HTERT RPE-1 (cell line): ENCODE results near the gene ARHGEF4.

ENCODE experiments used
- in situ Hi-C: fragments of 300-500 bp; cut with MboI; formaldehyde crosslinking; loops from 4 replicates; pipeline ENCODE4 v1.14.3; 2020; ENCODE audit warnings: low sequenced_read_pairs

The ARHGEF4 gene, protein sequence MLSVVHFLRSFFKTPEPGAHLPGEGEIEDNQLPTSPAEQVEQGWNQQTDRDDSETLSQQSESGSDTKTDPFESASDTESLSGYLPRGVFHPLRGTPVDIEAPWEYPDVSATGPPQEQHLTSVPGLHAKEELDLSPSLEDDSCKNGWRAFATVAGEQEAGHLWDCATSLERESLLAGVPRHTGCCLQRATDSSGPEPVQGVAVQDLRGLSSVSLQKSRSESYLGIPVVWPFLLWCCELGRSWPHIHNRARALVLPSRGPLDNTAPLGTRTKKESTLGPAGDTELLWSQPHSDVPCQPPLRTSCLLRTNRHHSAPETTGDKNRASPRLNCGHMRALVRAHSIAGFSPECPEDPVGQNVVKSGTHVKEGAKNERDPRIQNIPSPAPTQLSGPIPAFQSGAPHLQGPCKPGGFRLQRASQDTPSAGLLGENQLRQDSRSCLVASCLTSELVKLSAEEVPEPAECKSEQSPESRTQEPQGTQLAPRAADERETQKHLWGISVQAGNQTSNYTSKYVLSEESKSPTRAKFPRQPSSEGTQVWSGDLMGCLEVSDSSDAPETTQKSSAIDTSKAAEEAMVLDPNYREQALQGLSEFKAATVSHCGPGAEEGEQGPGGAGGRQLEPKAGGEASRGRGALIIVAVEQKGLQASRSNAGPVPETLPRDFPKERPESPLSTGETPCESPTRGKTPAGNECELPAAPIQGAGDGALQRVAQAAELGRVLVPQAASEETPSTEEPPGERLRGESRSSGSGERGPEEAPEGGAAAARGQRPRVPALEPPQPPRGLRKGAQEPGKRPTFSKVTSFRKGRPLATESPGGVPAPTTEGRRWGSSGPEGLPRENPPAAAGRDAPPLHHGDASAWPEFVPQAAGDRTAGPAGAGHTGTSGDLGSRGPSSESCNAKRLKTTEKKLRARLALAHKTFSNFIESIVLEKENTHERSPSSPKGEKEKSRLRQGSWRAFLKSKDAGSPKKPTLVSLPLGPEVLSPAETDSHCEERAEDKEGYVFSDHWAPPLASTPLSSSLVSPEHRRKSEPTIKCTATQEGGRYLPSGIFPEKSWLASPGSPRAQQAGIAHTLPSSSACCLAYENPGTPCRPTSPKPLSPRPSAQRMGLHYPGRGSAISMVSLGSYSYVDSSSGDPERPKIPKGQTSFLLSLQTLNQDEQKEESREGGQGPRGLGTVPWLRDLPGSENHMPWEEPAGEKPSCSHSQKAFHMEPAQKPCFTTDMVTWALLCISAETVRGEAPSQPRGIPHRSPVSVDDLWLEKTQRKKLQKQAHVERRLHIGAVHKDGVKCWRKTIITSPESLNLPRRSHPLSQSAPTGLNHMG (N-terminal part only)

DNA sequence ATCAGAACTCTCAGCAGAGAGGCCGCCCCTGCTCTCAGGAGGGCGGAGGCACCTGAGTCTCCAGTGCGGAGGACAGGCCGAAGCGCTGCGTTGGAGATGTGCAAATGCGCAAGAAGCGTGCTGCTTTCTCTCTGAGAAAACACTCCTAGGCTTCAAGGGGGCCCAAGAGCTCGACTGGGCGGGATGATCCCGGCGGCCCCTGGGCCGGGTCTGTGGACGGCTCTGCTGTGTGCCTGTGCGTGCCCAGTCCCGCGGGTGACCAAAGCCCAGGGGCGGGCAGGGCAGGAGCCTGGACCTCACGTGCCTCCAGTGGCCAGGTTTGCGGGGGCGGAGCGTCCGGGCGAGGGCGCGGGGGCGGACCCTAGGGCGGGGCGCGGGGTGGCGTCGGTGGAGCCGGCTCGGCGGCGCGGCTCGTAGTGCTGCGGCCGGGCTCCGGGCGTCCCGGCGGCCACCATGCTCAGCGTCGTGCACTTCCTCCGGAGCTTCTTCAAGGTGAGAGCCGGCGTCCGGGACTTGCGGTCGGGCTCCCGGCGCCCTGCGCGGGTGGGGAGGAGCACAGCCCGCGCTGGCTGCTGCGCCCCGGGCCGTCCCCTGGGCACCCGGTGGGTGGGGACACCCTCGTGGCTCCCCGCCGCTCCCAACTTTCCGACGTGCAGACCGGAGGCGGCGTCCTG is at the start of gene ARHGEF4:
Gene ARHGEF4 (plus strand): TSS at position 414 of the 674 bp plus-strand sequence. CDS start 40 bp downstream, at position 454.
- in situ Hi-C loops: no loop called here

DNA sequence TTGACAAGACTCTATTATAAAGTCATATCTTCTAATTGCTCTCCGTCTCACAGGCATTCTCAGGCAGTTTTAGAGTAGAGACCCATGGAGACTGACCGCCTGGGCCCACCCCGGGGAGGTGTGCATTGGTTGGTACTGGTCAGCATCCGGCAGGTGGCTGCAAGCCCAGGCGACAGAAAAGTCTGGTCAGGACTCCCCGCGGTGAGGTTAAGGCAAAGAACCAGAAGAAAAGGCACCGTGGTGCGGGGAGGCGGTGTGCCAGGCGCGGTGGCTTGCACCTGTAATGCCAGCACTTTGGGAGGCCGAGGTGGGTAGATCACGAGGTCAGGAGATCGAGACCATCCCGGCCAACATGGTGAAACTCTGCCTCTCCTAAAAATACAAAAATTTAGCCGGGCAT is 48.9 kb upstream of the ARHGEF4 start:
- in situ Hi-C loops: no loop called here

DNA sequence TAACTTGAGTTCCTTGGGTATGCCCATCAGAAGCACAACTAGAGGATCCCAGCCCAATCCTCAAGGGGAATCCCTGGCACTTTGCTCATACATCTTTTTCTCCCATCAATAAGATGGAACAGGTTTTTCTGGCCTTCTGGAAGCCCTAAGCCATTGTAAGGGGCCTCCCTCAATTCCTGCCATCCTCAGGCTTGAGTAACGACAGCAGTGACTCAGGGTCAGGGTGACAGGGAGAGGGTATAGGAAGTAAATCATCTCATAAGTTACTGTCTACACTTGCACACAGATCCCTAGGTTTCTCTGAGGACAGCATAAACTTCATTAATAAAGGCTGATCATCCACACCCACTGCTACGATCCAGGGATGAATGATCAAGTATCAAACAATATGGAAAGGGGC is 46.4 kb upstream of the ARHGEF4 start:
- in situ Hi-C loops: no loop called here

DNA sequence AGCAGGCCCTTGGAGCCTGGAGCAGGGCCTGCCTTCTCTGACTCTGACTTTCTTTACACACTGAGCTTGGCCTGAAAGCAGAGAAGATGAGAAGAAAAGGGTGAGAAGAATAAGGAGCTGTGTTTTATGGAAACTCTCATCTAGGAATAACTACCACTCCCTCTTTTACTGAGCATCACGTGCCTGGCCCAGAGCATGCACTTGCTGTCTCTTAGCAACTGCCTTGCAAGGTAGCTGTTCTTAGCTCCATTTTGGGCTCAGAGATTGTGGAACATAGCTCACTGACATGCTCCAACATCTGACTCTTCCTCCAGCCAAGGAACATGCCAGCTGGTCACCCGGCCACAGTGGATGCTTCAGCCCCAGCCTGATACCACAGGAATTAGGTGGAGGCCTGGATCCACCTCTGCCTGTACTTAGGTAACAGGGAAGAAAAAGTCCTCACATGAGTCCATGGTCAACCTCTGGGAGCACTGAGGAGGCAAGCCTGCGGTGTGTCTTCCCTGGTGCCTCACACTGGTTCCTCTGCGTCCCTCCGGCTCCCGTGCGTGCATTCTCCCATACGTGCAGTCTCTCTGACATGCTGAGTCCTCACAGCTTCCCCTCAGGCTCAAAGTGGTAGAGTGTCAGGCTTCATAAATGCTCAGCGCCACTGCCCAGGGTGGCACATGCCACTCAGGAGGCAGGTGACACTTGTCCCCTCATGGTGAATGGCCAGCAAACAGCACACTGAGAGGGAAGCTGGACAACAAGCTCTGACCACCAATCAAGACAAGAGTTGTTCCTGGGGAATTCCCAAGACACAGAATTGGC is 45.7 kb upstream of the ARHGEF4 start:
- in situ Hi-C loops: no loop called here

DNA sequence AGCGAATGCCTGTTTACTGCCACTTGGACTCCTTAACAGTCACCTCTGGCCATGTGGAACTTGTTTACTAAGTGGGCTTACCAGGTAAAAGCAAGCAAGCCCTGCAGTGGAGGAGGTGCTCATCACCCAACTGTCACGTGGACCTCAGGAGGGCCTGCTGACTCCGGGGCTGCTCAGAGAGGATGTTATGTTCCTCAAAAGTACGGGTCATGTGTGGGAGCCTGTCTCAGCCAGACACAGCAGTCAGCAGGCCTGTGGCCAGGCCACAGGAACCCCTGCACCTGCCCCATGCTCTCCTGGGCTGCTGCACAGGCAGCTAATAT is 45.1 kb upstream of the ARHGEF4 start:
- in situ Hi-C loops: no loop called here

DNA sequence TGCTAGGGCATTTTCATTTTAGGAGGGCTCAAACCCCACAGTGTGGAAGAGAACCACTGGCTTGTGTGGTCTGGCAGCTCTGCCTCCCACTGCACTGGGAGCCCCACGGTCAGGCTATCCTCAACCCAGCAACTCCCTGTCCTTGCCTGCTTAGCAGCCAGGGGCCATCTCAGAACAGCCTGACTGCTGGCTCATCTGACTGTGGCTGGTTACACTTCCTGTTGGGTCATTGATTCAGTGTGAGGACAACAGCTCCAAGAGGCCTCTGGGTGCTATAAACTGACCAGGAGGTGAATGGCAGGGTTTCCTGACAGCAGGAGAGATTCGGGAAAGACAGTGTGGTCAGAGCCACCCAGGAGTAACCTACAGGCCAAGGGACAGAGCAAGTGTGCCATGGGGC is 41.3 kb upstream of the ARHGEF4 start:
- in situ Hi-C loops: no loop called here

DNA sequence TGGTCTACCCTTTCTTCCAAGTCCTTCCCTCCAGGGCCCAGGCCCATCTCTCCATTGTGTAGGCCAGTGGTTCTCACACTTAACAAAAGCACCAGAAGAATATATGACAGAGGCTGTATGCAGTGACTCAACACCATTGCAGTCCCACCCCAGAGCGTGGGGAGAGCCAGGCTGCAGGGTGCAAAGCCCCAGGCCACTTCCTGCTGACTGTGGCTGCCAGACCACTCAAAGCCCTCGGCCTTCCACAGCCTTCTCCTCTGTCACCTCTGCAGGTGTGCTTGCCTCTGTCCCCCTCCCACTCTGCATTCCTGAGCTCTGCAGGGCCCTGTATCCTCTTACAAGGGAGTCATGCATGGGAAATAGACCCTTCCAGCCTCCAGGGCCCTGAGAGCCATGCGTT is 40.4 kb upstream of the ARHGEF4 start:
- in situ Hi-C loops: no loop called here

DNA sequence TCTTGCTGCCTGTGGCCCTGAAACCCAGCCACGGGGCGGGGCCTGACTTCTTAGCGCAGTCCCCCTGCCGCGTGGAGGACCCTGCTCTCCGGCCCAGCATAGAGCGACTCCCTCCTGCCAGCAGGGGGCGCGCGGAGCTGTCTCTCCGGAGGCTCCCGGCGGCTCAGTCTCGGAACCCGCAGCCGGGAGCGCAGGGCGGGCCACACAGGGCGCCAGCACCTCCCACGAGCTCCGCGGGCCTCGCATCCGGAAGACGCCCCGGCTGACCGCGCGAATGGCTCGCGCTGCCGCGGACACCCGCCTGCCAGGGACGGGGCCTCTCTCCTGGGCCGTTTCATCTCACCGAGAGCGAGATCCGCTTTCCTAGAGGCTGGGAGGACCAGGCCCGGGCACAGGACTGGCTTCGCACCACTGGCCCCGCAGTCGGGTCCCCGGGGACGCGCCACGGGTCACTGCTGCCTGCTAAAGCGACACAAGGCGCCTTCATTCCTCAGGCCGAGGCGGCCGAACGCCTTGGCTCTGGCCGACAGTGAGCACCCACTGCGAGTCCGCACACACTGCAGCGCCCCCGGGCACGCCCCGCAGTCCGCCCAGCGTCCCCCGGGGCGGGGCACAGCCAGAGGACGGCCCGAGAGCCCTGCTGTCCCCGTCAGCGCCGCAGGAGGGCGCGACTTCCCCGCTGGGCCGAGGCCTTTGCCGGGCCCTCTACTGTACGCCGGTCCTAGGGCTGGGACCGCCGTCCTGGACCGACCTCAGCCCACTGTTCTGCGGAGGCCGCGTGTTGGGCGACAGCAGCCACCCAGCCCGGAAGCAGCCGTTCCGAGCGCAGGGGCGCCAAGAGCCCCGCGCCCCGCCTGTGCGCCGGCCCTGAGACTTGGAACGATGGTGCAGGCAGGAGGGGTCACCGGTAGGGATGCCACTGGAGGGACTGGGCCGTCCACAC is 39.0 kb upstream of the ARHGEF4 start:
- in situ Hi-C loops: no loop called here

DNA sequence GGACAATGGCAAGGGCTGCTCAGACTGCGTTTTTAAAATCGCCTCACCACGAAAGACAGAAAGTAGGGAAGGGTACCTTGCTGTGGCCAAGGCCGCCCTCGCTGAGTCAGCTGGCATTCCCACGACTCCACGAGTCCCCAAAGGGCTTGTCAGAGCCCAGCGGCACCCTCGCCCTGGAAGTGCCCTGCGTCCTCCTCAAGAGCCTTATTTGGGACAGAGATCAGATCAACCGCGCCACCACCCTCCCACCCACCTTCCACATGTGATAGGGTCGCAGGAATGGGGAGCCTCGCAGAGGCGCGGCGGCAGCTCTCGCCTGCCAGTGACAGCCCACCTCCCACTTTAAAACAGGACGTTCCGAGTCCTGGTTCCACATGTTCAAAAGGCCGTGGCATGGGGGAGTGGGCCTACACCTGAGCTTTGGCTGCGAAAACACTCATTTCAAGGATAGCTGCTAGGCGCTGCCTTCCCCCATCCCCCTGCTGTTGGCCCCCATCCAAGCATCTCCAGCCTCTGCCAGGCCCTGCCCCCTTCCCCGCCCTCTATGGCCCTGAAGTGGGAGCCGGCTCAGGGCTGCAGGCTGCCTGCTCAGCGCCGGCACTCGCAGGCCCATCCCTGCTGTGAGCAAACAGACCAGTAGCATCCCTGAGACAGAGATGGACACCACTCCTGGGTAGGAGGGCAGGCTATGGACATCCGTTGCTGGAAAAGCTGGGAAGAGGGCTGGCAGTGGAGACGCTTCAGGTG is 38.1 kb upstream of the ARHGEF4 start:
- in situ Hi-C loops: no loop called here

DNA sequence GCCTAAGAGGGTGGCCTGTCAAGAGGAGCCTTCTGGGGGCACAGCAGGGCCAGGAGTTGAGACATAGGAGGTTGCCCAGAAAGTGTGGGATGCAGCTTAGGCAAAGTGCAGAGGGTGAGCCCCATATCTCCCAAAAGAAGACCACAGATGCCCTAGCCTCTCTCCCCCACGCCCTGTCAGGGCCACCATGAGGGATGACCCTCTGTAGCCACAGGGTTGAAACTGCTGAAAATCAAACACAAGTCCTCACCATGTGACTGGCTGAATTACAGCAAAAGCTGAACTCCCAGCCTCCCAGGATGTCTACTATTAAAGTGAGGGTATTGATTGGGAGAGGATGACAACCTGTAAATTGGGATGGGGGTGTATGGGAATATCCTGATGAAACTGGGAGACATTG is 37.4 kb upstream of the ARHGEF4 start:
- in situ Hi-C loops: no loop called here

DNA sequence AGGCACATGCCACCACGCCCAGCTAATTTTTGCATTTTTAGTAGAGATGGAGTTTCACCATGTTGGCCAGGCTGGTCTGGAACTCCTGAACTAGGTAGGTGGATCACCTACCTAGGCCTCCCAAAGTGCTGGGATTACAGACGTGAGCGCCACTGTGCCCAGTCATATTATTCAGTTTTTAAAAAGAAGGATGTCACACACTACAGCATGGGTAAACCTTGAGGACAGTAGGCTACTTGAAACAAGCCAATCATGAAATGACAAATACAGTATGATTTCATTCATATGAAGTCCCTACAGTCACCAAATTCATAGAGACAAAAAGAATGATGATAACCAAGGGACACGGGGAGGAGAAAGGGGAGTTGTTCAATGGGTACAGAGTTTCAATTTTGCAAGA is 31.1 kb upstream of the ARHGEF4 start:
- in situ Hi-C loops: no loop called here

DNA sequence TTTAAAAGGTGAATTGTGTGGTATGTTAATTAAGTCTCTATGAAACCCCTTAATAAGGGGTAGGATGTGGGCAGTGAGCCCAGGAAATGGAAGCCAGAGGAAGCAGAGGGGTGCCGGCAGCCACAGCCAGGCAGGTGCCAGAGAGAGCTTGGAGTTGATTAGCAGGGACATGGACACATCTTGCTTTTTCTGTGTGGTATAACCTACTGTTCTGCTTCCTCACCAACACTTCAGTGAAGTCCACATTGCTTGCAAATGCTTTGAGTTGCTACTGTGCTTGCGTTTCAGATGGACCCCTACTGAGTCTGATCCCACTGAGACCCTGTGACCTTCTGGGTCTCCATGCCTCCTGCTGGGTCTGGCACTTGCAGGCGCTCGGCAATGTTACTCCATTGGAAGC is 30.3 kb upstream of the ARHGEF4 start:
- in situ Hi-C loops: no loop called here

DNA sequence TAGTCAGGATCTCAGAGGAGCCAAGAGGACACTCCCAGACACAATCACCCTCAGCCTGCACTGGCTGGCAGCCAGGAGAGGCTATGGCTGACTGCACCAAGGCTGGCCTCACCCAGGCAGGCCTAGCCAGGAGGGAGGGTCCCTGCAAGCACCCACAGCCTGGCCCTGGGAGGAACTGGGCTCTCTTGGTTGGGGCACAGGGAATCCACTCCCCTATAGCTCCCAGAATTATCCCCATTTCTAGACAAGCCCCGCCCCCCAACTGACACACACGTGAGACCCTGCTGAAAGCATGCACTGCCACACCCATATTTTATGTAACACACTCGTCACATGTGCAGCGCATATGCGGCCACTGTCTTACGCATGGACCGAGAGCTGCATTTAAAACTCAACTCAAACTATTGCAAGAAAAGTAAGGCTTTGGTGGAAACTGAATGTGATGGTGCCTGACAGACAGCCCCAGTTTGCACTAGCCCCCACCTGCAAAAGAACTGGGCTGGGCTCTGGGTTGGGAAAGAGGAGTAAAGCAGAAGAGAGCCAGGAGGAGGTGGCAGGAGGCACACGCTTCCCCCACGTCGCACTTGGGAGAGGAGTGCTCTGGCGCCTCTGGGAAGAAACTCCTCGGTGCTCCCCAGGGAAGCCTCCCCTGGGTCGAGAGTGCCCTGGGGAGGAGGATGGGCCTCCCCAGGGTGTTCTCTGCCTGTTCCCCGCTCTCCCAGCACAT is 28.9 kb upstream of the ARHGEF4 start:
- in situ Hi-C loops: no loop called here

DNA sequence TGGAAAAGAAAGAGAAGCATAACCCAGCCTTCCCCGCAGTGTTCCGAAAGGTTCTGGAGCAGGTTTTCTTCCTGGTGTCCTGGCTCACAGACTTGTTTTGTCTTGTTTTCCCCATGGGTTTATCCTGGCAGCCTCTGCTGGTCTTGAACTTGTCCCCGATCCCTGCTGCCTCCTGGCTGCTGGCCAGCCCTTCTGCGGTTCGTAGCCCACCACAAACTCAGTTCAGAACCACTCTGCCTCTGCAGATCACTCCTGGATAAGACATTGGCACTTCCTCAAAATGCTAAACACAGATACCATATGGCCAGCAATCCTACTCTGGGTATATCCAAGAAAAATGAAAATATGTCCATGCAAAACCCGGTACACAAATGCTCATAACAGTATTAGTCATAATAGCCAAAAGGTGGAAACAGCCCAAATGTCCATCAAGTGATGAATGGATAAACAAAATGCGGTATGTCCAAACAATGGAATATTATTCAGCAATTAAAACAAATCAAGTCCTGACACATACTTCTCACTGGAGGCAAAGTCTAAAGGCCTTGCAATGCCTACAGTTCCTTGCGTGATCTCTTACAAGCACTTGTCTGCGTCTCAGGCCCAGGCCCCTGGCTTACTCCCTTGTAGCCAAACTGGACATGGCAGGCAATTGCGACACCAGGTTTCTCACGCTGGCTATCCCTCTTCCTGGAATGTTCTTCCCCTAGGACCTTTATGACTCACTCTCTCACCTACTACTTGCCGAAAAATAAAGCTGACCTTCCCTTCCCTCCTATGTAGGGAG is 28.0 kb upstream of the ARHGEF4 start:
- in situ Hi-C loops: no loop called here

DNA sequence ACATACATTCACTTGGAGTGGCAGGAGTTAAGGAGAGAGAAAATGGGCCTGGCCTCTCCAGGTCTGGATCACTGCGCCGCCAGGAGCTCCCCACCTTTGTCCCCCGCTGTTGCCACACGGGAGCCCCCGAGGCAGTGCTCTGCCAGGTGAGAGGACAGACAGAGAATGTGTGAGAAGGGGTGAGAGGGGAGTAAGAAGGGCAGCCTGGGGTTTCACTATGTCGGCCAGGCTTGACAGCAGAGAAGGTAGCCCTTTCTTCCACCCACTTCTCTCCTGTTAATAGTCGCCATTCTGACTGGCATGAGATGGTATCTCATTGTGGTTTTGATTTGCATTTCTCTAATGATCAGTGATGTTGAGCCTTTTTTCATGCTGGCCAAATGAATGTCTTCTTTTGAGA is 26.2 kb upstream of the ARHGEF4 start:
- in situ Hi-C loops: no loop called here

DNA sequence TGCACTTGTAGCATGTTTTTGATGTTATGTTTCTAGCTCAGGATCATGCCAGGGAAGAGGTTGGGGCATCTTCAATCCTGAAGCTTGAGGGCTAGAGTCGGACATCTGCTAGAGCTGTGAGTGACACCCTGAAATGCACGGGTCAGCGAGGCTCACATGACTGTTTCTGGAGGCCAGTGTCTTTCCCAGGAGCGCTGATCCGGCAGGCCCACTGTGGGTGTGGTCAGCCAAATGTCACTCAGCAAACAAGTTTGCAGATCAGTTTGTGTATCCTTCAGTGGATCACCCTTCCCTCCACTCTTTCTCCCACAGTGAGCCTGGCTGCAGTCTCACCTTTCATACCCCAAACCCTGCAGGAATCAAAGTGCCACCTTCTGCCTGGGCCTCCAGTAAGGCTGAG is 23.0 kb upstream of the ARHGEF4 start:
- in situ Hi-C loops: no loop called here
